ENCODE data around the gene PRR16.

Gene PRR16

DNA sequence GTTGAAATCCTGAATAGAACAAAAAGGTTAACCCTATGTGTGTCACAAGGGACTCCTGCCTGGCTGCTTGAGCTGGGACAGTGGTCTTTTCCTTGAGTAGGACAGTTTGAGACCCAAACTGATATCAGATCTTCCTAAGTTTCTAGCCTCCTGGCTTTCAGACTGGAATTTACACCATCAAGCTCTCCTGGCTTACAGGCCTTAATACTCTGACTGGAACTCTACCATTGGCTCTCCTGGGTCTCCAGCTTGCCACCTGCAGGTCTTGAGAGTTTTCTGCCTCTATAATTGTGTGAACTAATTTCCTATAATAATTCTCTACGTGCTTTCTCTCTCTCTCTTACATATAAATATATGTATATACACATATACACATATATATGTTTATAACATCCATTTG, 112.5 kb downstream of the PRR16 start:
- DNase-seq (ENCODE audit: low read depth in 2 of 2), result no peak

DNA sequence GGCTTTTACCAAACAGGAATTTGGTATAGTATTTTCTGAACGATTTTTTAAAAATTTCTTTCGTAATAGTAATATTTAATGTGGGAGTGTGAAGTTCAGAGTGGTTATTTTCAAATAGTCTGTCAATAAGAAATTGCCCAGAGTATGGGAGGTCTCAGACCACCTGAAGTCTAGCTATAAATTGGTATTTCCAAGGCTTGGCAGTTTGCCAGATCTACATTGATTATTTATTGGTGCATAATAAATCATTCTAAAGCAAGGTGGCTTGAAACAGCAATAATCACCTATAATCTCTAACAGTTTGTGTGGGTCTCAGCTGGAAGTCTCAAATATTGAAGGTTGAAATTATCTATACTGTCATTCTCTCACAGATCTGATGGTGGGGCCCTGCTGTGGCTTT, 118.5 kb downstream of the PRR16 start:
- DNase-seq (ENCODE audit: low read depth in 2 of 2), result no peak

DNA sequence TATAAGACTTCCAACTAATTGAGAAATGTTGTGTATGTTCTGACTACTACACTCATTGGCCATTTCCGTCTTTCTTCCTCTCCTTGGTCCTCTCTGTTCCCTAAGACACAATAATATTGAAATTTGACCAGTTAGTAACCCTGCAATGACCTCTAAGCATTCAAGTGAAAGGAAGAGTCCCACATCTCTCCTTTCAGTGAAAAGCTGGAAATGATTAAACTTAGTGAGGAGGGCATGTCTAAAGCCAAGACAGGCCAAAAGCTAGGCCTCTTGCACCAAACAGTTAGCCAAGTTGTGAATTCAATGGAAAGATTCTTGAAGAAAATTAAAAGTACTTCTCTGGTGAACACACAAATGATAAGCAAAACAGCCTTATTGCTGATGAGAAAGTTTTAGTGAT, 122.5 kb downstream of the PRR16 start:
- no peak for DNase-seq (ENCODE audit: low read depth in 2 of 2)

DNA sequence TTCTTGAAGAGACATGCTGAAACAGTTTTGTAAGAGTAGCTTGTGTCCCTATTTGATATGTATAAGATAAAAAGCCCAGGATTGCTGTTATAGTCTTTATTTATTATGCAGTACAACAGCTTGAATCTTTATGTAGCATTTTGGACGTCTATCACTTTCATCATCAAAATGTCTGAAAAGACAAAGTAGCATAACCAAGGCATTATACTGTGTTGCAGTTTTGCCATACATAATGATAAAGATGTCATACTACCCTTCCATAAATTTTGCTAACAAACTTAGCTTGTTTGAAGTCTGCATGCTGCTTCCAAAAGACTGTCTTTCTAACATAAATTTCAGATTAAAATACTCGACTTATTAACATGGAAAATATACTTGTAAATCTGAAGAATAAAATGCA, 127.8 kb downstream of the PRR16 start:
- DNase-seq (ENCODE audit: low read depth in 2 of 2), result no peak

DNA sequence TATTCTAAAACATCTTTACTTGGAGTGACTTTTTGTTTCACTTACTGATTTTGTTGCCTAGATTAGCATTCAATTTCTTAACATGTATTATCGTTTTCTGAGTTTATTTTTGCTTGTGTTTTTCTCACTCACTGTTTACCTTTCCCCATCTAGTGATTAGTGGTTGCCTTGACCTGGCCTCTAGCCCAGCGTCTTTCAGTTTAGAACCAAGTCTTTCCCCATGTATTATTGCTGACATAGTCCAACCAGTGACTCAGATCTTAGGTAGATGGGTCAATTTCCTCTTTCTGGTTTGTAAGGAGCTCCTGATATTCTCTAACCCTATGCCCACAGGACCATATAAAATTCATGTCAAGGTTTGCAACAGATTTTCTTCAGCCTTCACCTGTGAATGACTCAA, 135.5 kb downstream of the PRR16 start:
- no peak for DNase-seq (ENCODE audit: low read depth in 2 of 2)

DNA sequence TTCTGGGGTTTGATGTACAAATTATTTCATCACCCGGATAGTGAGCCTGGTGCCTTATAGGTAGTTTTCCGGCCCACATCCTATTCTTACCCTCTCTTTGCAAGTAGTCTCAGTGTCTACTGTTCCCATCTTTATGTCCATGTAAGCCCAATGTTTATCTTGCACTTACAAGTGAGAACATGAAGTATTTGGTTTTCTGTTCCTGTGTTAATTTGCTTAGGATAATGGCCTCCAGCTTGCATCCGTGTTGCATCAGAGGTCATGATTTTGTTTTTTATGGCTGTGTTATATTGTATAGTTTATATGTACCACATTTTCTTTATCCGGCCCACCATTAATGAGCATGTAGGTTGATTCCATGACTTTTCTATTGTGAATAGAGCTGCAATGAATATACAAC, 136.5 kb downstream of the PRR16 start:
- no peak for DNase-seq (ENCODE audit: low read depth in 2 of 2)

DNA sequence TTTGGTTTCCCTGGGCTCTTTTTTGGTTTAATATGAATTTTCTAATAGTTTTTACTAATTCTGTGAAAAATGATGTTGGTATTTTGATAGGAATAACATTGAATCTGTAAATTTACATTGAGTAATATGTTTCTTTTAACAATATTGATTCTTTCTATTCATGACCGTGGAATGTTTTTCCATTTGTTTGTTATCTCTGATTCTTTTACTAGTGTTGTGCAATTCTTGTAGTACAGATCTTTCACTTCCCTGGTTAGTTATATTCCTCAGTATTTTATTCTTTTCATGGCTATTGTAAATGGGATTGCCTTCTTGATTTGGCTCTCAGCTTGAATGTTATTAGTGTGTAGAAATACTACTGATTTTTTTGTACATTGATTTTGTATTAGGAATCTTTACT, 137.9 kb downstream of the PRR16 start:
- DNase-seq (ENCODE audit: low read depth in 2 of 2), result no peak

DNA sequence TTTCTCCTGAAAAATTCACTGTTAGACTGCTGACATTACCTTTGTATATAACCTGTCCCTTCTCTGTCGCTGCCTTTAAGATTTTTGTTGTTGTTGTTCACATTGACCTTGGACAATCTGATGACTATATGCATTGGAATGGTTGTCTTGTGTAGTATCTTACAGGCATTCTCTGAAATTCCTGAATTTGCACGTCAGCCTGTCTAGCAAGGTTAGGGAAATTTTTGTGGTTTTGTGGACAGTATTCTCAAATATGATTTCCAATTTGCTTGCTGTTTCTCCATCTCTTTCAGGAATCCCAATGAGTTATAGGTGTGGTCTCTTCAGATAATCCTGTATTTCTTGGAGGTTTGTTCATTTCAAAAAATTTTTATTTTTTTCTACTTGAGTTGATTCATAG, 140.8 kb downstream of the PRR16 start:
- DNase-seq (ENCODE audit: low read depth in 2 of 2), result no peak

DNA sequence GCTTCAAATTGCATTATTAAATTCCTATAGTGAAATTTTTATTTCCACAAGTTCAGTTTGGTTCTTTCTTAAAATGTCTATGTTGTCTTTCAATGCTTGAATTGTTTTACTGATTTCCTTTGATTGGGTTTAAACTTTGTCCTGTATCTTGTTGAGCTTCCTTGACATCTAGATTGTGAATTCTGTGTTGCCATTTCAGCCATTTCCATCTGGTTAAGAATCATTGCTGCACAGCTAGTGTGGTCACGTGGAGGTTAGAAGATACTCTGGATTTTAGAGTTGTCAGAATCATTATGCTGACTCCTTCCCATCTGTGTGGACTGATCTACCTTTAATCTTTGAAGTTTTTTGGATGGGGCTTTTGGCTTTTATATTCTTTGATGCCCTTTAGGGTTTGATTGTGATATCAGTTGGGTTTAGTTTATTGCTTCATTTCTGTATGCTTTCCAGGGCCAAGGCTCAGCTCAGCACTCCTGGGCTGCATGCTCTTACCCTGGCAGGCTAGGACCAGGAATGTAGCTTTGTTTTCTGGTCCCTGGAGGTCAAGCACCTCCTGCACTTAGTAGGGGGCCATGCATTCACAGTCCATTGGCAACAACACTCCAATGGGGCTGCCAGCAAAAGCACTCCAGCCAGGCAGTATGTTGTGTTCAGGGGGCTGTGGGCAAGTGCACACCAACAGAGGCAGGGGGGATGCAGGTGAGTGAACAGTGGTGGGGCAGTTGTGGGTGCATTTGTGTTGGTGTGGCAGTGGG, 141.4 kb downstream of the PRR16 start:
- no peak for DNase-seq (ENCODE audit: low read depth in 2 of 2)

DNA sequence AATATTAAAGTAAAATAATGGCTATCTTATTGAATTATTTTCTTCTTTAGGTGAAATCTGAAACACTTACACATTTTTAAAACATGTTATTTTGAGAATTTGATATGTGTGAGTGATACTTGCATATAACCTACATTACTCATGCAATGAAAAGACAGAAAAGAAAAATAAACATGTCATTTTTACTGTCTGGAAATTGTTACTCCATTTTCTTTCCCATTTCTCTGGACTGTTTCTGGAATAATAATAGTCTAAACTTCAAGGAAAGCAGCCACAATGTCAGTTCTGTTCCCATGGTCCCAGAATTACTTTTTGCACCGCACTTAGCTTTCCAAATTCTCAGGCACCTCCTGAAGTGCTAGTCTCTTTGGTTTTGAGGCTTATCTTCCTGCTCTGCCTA, 145.5 kb downstream of the PRR16 start:
- no peak for DNase-seq (ENCODE audit: low read depth in 2 of 2)

DNA sequence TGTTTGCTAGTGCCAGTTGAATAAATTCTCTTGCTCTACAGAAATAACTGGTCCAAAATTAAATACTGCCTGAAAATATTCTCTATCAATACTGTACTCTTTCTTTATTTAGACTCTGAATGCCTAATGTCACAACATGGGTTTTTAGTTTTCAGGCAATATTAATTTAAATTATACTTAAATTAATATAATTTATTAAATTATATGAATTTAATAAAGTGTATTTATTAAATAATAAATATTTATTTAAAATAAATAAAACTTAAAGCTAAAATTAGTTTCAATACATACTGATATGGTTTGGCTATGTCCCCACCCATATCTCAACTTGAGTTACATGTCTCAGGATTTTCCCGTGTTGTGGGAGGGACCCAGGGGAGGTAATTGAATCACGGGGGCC, 146.0 kb downstream of the PRR16 start:
- DNase-seq (ENCODE audit: low read depth in 2 of 2), result no peak

DNA sequence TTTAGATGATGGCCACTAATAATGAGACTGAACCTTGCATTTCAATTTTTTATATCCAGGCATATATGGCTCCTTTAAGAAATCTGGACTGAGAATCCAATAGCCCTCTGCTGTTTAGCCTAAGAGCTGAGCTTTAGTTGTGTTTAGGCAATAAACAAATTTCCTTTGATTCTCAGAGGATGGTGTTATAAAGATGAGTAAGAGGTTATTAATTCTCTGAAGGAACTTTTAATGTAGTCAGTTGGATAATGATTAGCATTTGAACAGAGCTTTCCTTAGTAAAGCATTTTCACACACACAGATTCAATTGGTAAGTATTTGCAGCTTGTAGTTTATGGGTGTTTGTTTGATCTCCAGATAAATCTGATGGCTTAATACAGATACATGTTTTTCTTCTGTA, 149.6 kb downstream of the PRR16 start:
- DNase-seq (ENCODE audit: low read depth in 2 of 2), result no peak

DNA sequence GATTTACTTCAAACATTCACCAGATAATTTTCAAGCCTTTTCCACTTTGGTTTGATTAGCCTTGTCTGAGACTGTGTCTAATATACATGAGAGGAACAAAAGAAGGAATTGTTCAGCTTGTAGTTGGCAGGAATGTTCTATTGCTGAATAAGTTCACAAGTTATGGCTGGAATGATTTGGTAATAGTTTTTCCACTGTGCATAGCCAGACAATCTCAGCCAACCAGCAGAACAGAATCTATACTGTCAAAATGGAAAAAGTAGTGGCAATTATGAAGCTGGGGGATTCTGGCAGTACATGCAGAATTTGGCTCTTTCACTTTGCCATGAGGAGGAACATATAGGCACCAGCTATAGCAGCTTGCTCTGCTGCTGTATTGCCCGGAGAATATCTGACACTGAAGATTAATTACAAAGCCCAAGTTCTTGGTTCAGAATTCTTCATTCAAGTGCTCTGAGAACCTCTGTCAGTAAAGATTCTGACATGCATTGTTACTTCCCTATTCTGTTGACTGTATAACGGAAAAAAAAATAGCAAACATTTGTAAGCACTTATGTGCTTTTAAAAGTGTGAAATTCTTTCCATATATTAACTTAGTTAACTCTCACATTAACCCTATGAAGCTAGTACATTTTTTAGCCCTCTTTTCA, 150.6 kb downstream of the PRR16 start:
- no peak for DNase-seq (ENCODE audit: low read depth in 2 of 2)

DNA sequence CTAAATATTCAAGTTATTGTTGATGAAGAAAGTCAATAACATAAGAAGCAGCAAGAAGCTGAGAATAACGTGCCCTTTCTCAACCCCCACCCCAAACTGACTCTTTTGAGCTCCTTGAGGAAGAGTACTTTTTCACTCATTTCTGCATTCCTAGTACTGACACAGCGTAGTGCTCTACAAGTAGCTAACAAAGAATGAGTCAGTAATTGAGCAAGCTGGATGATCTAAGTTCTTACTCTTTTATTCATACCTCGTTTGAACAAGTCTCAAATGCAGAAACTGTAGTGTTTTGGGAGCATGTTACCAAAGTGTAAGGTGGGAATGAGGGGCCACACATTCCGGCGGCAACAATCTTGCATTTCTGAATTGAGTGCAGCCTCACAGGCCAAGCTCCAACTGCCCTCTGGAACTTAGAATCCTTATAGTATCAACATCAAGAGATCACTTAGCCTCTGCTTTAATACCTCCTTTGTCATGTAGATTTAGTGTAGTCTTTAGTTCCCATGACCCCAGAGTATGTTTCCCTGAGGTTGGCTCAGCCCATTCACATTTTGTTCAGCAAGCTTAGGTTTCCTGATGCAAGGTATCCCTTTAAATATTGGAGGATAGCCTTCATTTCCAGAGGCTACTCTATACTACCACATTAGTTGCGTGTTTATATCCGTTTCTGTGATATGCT, 152.0 kb downstream of the PRR16 start:
- no peak for DNase-seq (ENCODE audit: low read depth in 2 of 2)

DNA sequence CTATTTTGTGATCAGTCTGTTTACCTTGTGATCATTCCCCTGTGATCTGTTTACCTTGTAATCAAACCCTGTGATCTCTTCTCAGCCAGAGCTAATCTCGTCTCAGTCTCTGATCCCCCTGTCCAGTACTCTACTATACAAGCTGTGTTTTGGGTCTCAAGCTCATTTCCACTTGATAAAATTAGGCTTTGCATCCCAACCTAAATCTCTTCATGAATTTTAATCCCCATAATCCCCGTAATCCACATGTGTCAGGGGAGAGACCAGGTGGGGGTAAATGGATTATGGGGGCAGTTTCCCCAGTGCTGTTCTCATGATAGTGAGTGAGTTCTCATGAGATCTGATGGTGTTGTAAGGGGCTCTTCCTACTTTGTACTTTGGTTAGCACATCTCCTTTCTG, 157.2 kb downstream of the PRR16 start:
- no peak for DNase-seq (ENCODE audit: low read depth in 2 of 2)

DNA sequence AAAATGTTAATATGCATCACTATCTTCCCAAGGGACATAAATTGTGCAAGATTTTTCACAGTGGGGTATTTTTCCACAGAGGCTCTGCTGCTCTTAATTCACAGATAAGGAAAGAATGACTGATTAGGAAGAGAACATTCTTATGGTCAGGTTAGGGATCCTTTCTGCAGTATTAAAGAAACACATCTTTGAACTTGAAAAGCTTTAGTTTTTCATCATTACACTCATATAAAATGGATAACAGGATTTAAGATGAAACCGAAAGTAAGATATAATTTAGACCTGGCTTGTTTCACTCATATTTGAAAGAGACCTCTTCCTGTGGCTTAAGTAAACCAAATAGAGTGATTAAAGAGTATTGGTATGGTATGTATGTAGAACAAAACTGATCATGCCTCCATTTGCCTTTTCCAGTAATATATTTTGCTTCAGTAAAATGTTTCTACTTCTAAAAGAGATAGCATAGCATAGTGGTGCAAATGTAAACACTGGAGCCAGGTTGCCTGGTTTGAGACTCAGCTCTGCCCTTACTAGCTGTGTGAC, 160.0 kb downstream of the PRR16 start:
- DNase-seq (ENCODE audit: low read depth in 2 of 2), result no peak

DNA sequence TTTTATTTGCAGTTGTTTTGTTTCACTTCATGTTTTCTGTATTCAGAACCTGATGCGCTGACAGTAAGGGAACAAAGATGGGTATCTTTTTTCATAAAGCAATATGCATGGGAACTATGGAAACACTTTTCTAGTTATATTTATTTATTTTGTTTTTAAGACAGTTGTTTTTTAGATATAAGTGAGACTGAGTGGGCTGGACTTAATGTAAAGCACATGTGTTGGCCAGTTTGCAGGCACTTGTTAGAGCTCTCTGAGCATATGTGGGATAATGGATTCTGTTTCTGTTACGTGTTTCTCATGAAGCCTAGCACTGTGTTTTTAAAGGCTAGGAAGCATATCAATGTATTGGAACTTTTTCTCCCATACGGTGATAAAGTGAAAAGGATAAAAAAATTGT, 164.1 kb downstream of the PRR16 start:
- no peak for DNase-seq (ENCODE audit: low read depth in 2 of 2)

DNA sequence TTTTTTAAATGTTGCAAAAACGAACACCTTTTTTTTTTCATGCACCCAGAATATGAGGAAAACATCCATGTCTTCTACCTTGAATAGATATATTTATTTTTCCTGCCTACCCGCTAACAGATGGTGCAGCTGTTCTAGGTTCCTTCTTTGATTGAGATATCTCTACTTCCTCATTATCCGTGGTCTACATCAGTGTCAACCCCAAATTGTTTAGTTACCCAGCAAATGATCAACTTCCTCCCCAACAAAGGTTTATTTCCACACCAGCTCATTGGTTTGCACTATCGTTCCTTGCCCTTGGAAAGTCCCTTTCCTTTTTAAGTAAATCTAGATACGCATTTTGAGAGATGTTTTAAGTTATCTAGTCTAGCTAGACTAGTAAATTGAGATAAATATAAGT, 166.4 kb downstream of the PRR16 start:
- no peak for DNase-seq (ENCODE audit: low read depth in 2 of 2)

DNA sequence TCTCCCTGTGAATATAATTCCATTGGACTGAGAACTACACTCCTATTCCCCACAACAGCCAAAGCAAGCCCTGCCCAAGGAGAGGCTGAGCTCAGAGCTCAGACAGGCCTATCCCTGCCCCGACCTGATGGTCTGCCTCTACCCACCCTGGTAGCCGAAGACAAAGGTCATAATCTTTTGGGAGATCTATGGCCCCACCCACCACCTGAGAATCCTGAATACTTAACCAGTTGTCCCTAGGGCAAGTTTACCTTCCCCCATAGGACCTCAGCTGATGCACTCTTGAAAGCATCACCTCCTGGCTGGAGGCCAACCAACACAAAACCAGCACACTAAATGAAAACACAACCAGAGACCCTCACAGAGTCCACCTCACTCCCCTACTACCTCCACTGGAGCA, 167.5 kb downstream of the PRR16 start:
- no peak for DNase-seq (ENCODE audit: low read depth in 2 of 2)

DNA sequence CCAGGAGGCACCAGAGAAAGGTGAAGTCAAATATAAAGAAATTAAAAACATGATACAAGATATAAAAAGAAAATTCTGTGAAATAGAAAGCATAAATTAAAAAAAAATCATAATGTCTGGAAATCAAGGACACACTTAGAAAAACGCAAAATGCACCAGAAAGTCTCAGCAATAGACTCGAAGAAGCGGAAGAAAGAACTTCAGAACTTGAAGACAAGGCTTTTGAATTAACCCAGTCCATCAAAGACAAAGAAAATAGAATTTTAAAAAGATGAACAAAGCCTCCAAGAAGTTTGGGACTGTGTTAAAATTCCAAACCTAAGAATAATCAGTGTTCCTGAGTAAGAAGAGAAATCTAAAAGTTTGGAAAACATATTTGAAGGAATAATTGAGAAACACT, 168.3 kb downstream of the PRR16 start:
- DNase-seq (ENCODE audit: low read depth in 2 of 2), result no peak

DNA sequence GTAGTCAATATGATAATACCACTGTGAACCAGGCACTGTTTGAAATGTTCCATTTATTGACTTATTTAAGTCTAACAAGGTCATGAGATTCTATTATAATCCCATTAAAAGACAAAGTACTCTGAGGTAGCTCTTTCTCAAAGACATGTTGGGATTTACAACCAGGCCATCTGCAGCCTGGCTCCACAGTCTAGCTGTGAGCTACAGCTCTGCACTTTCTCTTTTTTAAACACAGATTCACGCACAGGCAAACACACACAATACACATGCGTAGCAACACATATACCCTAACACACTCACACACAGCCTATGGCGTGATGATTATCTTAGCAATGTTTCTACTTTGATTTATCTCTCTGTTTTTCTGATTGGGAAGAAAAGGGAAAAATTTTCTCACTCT, 174.3 kb downstream of the PRR16 start:
- no peak for DNase-seq (ENCODE audit: low read depth in 2 of 2)

DNA sequence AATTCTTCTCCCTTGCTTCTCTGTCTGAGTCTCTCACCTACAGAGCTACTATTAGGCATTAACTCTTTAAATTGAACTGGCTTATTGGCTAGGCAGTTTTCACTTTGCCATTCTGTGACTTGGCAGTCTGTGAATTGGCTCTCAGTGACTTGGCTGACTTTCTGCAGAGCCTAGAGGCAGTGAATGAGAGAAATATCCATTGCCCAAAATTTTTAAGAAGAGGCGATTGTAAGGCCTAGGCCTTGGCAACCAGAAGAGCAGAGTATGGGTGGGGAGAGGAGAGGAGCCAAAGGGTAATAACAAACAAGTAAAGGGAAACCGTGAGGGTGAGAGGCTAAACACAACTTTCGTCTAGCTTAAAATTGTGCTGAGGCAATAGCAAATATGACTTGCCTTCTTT, 176.7 kb downstream of the PRR16 start:
- no peak for DNase-seq (ENCODE audit: low read depth in 2 of 2)

DNA sequence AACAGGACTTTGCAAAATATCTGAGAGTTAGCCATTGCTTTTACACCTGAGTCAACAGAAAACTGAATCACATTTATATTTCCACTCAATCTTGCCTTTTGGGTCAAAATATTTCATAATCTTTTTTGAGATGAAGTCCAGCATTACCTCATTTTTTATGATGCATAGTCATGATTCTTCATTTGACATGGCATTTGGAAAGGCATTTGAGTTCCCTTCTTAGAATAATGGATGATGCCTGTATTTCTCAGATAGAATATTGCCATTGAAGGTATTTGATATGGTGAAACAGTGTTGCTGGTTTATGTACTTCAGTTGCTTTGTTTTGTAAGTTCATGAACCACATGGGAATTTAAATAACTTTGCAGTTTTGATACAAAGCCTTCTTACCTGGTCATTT, 180.4 kb downstream of the PRR16 start:
- DNase-seq (ENCODE audit: low read depth in 2 of 2), result no peak
